ENCODE data around the gene NAT10.

NAT10 gene

DNA sequence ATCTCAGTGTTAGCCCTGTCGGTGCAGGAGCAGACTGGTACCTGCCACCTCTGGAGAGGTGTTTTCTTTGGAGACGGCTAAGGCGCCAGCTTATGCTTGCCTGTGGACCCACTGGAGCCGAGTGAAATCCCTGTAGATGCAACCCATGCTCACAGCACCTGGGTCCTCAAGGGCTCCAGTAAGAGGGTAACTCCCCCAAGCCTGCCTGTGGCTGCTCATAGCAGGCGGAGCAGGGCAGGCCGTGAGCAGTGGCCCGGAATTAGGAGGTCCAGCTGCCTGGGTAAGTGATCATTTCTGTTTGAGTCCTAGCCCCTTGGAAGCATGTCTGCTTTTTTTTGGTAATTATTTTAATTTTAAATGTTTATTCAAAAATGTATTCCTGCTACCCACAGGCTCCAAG is 43.8 kb downstream of the NAT10 start:
- no peak for DNase-seq (ENCODE audit: low spot score)

DNA sequence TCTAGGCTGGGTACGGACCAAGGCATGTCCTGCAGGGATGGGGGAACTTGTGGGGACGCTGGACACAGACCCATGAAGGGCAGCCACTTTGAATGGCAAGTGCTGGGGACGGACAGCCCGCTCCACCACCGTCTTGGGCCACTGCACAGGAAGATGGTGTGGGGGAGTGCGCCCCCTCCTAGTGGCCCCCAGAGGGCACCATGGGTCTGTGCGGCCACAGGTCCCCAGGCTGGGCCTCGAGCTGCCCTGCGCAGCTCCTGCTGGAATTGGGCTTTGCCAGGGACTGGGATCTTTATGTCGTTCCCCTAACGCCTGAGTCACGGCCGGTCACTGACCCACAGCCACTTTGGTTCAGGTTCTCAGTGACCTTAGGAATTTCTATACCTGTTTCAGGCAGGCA is 44.4 kb downstream of the NAT10 start:
- no peak for DNase-seq (ENCODE audit: low spot score)

DNA sequence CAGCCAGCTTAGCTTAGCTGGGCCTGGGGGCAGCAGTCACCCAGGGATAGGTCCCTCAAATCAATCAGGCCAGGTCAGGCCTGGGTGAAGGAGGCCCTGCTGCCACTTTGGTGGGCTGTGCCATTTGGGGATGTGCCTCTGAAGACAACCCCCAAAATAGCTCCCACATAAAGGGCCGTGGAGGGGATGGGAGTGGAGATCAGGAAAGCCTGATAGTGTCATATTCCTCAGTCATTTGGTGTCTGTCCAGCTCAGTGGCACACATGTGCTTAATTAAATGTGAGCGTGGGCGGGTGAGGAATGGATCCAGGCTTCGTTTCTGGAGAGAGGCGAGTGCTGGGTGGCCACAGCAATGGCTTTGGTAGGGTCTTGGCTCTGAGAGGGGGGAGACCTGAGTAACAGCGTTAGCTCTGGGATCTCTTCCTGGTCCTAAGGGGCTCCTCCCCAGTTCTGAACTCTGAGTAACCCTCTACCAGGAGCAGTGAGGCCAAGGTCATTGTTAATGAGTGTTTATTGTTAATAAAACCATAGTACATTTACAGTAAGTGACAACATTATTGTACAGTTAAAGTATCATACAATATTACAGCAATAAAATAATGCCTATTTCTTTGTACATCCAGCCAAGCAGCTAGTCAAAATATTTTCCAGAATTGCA is 45.2 kb downstream of the NAT10 start:
- DNase-seq (ENCODE audit: low spot score), result no peak

DNA sequence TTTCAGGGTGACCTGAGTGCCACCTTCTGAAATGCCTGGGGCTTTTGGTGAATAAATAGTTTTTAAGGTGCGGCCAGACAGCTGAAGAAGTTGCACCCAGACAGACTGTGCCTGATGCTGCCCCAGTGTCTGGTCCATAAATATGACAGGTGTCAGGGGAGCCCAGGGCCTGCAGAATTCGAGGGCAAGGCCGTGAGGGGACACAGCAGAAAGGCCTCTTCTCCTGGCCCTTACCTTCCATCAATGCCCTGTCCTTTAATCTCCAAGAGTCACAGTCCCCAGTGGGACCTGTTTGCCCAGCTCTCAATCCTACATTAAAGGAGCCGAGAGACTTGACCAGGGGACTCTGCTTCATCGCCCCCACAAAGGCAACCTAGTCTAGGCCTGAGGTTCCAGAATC is 45.7 kb downstream of the NAT10 start:
- no peak for DNase-seq (ENCODE audit: low spot score)

DNA sequence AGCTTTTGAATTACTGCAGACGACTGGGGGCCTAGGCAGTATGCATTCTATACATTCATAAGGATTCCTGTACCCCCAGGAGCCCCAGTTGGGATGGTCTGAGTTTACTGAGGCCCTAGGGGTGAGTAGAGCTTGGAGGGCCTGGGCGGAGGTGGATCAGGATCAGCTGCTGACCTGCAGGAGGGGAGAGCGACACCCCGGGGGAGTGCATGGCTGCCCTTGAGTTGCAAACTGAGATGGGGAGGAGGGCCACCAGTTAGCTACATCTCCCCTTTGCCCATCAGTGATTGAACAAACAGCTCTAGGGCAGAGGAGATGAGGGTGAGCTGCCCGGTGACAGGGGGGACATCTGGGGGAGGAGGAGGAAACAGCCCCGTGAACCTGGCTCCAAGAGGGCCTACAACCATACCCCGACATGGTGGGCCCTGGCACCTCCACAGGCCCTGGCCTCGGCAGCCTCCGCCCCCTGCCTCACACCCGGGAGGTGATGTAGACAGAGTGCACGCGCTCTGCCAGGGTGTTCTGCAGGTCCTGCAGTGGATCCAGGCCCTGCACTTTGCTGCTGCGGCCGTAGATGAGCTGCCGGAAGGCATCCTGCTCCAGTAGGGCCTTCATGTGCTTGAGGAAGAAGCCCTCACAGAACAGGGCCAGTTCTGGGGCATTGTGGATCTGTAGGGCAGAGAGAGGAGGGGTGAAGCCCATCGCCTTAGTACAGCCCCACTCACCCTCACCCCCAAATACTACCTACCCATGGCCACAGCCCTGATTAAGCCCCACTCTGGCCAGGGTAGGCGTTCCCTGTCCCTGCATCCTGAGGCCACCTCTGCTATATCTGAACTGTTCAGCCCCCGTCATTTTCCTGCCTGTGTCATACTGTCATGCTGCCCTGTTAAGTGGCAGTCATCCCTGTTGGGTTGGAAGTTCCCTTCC is 46.8 kb downstream of the NAT10 start:
- DNase-seq (ENCODE audit: low spot score), result no peak

DNA sequence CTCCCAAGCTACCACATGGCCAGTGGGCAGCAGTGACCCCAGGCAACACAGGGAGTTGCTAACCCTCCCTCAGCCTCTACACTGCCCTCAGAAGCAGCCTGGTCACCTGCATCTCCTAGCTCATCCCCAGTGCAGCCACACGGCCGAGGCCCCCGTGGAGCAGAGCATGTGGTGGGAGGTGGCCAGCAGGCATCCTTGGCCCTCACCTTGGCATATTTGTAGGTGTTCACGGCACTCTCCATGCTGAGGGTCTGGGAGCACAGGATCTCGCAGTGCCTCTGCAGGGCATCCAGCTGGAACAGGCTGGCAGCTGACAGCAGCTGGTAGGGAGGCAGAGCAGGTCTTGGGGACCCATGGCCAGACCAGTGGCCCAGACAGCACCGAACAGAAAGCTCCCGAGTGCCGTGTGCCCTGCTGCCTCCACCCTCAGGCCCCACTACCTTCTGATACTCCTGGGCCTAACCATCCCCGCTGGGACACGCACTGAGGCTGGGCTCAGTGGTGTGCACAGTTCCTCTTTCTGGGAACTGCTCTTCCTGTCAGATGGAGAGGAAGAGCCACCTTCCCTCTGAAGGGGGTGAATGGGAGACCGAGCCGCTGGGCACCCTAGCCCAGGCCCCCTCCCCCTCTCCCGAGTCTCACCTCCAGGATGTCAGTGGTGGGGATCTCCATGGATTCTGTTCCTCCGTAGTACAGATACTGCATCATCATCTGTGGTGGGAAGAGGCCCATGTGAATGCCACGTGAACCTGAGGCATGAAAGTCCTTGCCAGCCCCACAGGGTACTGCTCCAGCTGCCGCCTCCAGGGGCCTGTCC is 48.8 kb downstream of the NAT10 start:
- no peak for DNase-seq (ENCODE audit: low spot score)

DNA sequence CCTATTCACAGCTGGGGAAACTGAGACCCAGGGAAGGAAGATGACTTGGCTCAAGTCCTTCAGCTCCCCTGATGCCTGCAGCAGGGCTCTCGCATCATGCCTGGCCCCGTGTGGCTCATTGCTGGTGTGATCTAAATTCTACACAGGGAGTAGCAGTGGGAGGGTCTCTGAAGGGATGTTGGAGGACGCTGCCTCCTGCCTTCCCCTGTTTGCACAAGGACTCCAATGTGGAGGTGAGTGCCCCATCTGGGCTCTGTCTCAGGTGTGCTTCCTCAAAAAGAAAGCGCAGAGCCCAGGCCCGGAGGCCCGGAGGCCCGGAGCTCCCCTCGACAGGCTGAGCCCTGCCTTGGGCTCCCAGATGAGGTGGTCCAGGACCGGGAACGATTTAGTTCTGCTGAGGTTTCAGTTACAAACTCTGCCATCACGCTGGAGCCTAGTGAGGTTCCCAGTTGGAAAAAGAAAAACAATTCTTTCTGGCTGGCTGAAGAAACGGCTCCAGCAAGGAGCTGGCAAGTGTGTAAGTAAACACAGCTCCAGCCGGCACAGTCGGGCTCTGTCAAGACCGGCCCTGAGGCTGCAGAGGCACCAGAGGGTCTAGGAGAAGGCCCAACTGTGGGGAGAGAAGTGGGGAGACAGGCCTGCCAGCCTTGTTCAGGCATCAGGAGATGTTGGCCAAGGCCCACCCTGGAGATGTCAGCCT is 49.8 kb downstream of the NAT10 start:
- no peak for DNase-seq (ENCODE audit: low spot score)

DNA sequence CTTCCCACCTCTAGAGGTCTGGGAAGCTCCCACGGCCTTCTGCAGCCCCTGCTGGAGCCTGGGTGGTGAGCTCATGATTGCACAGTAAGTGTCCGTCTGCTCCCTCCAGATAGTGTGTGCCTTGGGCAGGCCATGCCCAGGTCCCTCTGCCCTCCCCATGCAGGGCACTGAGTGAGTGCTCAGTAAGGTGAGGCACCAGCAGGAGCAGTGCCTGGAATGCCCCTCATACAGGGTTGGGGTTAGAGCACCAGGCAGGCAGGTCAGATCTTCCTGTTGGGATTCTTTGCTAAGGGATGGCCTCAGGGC is 50.3 kb downstream of the NAT10 start:
- no peak for DNase-seq (ENCODE audit: low spot score)

DNA sequence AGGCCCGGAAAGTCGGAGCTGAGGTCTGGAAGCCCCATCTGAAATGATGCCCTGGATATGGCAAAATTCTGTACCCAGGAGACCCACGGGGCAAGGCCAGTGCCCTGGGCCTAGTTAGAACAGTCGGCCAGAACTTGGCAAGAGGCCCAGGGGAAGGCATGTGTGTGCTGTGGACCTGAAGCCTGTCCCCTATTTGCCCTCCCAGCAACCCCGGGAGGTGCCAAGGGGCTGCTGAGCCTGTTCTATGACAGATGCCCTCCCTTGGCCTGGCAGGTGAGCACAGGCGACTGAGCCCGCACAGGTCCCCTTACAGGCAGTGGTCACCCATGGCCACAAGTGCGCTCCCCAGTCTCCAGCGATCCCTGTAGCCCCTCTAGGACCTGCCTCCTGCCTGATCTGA is 51.7 kb downstream of the NAT10 start:
- DNase-seq (ENCODE audit: low spot score), result no peak

DNA sequence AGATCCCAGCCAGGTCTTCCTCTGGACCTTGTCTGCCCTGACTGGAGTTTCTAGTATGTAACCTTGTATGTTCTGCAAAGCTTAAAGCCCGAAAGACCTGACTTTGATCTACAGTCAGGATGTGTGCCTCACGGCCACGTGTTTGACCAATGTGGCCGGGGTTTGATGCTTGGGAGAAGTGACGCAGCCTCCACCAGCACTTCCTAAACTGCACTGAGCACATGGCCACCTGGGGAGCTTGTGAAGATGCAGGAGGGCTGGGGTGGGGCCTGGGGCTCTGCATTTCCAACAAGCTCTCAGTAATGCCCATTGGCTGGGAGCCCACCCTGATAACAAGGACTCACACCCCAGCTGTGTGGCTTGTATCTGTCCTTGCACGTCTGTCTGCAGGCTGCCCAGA is 53.2 kb downstream of the NAT10 start:
- no peak for DNase-seq (ENCODE audit: low spot score)

DNA sequence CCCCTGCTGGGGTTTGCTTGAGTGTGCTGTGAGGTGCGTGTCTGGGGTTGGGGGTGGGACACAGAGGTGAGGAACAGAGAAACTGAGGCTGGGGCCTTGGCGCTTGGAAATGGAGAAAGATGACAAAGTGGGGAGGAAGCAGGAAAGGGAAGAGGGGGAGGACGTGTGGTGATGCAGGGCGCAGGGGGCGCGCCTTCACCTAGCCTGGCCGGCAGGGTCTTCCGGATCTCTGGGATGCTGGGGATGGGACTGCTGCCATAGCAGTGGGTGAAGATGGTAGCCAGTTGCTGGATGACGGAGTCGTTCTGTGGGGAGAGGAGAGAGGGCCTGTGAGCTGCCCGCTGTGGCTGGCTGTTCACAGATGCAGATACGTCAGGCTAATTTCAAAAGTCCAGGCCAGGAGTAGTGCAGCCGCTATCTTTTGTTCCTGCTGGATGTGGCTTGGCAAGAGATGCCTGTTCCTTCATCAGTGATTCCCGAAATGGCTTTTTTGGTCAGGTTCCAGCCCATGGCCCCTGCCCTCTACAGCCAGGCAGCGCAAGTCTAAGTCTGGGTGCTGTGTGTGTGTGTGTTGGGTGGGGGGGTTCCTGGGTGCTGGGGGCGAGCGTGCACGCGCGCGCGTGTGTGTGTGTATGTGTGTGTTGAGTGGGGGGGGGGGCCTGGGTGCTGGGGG is 54.8 kb downstream of the NAT10 start:
- DNase-seq (ENCODE audit: low spot score), result no peak

DNA sequence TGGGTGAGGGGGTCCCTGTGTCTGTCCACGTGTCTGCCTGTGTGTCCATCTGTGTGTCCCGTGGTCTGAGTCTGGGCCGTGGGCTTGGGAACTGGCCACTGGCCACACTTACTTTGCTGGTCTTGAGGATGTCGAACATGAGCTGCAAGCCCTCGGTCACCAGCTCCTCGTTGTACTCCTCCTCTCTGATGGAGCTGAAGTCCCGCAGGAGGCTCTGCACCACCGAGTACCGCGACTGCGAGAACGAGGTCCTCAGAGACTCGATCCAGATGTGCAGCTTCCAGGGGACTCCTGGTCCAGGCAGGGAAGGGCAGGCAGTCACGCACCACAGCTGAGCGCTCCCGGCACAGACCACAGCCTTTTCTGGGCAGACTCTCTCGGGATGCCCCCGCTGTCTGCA is 55.4 kb downstream of the NAT10 start:
- no peak for DNase-seq (ENCODE audit: low spot score)

DNA sequence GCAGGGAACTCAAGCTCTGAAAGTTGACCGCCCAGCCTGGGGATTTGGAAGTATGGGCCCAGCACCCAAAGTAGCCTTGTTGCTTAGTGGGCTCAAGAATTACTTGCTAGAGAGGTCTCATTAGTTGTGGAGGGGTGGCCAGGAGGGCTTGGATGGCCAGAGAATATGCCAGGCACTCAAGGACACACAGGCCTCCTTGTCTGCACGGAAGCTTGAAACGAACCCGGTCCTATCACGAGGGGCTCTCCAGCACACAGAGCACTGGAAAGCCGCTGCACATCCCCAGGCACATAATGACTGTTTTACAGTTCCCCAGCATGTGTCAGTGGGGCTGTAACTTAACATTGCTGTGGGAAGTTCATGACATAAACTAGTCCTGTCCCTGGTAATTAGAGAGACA is 55.9 kb downstream of the NAT10 start:
- no peak for DNase-seq (ENCODE audit: low spot score)

DNA sequence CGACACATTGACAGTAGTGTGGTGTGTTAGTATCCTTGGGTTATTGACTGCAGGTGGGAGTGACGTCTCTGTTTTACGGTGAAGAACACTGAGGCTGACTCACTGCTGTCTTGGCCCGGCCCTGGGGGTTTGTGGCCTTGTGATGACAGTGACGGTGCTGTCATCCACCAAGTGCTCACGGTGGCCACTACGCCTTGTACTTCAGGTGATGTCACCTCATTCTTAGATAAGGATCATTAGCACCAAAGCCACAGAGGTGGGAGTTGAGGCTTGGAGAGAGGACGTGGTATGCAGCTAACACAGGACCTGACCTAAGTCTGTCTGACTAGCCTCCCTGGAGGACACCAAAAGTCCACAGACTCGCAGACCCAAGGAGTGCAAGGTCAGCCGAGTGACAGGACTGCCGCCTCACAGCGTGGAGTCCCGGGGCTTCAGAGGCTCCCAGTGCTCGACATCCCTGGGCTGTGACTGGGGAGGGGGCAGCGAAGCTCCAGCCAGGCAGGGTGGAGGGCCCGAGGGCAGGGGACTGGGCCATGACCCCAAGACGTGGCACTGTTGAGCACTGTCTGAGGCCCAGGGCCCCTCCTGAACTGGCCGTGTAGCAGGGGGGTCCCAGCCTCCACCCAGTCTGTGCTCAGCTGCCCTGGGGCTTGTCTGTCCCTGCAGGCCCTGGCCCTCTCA is 56.5 kb downstream of the NAT10 start:
- DNase-seq (ENCODE audit: low spot score), result no peak

DNA sequence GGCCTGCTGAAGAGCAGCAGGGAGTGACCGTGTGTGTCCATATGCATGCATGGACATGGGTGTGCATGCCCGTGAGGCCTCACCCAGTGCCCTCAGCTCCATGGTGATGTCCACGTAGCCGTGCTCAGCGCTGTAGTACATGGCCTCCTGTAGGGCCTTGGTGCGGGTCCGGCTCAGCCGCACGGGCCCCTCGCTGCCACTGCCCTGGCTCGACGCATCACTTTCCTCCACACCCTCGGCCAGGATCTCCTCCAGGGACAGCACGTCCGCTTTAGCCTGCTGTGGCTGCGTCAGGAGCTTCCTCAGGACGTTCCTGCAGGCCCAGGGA is 57.0 kb downstream of the NAT10 start:
- no peak for DNase-seq (ENCODE audit: low spot score)

DNA sequence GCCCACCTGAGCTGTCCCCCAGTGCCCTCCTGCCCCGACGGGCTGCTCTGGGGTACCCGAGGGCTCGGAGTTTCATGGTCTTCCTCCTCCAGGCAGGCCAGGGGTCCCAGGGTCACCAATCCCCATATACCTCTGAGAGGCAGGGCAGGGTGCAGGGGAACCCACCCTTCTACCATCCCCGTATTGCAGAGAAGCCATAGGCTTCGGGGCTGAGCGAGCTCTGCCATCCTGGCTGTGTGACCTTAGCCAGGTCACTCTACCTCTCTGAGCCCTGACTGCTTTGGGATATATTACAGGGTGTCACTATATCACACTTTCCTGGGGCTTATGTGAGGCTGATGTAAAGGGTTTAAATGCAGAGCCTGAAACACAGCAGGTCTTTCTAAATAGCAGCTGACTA is 57.4 kb downstream of the NAT10 start:
- DNase-seq (ENCODE audit: low spot score), result no peak

DNA sequence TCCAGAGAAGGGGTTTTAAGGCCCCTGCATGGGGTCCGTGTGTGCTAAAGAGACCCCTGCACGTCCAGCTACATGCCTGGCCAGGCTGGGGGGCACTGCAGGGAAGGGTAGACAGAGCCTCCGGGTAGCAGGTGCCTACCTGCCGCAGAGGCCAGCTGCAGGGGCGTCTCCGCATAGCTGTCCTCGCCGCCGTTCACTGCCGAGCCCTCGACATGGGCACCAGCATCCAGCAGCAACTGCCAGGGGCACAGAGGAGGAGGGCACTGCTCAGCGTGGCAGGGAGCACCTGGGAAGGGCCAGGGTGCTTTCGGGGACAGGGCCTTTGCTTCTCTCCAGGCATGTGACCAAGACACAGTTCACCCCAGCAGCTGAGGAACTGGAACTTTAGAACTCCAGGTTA is 59.7 kb downstream of the NAT10 start:
- DNase-seq (ENCODE audit: low spot score), result no peak

DNA sequence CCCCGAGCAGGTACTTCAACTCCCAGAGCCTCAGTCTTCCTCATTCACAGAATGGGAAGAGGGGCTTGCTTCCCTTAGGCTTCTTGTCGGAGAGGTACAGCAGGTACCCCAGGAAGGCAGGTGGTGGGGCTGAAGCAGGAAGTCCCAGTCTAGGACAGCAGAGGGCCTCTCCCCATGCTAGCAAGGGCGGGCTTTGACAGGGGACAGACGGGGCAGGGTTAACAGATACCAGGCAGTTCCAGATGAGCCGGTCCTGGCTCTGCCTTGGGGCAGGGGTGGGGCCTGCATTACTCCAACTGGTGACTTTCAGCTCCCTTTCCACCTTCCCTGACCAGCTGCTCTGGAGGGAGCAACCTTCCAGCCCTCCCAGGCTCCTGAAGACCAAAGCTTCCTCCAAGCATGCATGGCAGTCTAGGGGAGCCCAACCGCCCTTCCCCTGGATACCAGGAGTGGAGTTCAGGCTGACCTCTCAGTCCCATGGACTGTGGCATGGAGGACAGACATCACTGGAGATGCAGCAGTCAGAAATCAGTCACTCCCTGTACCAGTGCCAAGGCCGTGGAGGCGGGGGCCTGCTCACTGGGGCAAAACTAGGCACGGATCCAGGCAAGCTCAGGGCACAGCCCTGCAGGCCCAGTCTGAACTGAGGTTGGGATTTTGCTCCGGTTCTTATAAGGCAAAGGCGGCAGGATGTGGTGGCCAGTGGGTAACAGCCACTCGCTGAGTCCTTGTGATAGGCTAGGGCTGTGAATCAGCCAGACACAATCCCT is 60.5 kb downstream of the NAT10 start:
- DNase-seq (ENCODE audit: low spot score), result no peak

DNA sequence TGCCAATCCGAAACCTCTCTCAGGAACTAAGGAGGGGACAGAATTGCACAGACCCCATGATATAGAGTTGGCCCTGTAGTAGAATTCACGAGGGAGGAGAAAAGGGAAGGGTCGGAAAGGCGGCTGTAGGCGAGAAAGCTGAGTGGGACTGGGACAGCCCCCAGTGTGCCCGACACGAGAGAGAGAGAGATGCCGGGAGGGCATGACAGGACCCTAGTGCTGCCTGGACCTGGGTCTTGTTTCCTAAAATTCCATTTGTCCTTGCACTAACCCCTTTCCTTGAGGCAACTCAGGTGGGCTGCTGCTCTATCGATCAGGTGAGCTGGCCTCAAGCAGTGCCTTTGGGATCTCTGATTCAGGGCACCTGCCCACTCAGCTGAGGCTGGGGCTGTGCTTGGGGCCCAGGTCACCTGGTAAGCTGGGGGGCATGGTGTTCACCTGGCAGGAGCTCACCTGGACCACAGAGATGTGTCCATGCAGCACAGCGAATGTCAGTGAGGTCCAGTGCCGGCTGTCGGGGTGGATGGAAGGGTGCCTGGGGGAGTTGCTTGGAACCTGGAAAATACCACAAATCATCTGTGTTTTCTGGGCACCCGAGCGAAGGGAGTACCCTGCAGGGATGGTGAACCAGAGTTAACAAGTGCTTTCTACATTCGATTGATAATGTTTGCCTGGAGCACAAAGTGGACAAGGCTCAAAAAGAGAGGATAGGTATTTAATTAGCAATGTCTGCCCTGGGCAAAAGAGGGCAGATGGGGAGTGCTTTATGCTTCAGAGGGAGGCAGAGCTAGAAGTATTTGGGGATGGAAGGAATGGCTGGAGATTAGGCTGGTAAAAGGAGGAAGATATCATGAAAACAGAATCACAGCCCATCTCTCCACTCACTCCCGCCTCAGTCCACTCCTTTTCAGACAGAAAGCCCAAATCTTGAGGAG is 61.6 kb downstream of the NAT10 start:
- no peak for DNase-seq (ENCODE audit: low spot score)

Data from RKO (cell line).